PC-9 (cell line): Measurements from ENCODE around the gene RBAK.

ENCODE experiments used
- EZH2 ChIP-seq: fragments of 200-600 bp; sonication (generic); IDR thresholded peaks from 2 replicates; pipeline ENCODE4 v1.8.0; 2017; ENCODE audit warnings: antibody characterized with exemption, low read depth
- TF ChIP-seq, protein P1 (sequence below): fragments of 200-600 bp; sonication (generic); conservative IDR thresholded peaks from 2 replicates; pipeline ENCODE4 v1.6.1; 2017; ENCODE audit warnings: mixed run types, antibody characterized with exemption, mild to moderate bottlenecking, moderate library complexity

- TF ChIP-seq, protein P1, sequence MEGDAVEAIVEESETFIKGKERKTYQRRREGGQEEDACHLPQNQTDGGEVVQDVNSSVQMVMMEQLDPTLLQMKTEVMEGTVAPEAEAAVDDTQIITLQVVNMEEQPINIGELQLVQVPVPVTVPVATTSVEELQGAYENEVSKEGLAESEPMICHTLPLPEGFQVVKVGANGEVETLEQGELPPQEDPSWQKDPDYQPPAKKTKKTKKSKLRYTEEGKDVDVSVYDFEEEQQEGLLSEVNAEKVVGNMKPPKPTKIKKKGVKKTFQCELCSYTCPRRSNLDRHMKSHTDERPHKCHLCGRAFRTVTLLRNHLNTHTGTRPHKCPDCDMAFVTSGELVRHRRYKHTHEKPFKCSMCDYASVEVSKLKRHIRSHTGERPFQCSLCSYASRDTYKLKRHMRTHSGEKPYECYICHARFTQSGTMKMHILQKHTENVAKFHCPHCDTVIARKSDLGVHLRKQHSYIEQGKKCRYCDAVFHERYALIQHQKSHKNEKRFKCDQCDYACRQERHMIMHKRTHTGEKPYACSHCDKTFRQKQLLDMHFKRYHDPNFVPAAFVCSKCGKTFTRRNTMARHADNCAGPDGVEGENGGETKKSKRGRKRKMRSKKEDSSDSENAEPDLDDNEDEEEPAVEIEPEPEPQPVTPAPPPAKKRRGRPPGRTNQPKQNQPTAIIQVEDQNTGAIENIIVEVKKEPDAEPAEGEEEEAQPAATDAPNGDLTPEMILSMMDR = no peak
- no peak for TF ChIP-seq EZH2
Measured at GRCh38 chr7:5001911-5002310, 43.7 kb upstream of the RBAK start.
